A549 (cell line): ENCODE data around the gene YRDC. TPM values are rescaled to one million over a fixed set of nuclear protein-coding genes. Genes with fewer than 3 reads are reported as not detected.

Experiments used
- ATAC-seq, 2 experiments: fragments of 200-7000 bp in 1 of 2; fragments of >200 bp in 1 of 2; cut with Nextera tagmentation in 1 of 2; cut with Tn5 transposase in 1 of 2; 3 replicates each; pipeline versions ENCODE4 v1.8.0 to v1.9.1; 2018 to 2020; ENCODE audit warnings: mild to moderate bottlenecking in 1 of 2, moderate library complexity in 1 of 2
- CTCF ChIA-PET: fragments of 300-600 bp; sonication (Branson Sonifier 250); formaldehyde crosslinking; extraction: SDS; loops from one replicate; lab custom pipeline; 2021; ENCODE audit warnings: antibody characterized with exemption, inconsistent platforms; lab: Yijun Ruan, JAX
- POLR2A ChIA-PET: fragments of 350-600 bp; formaldehyde crosslinking; extraction: SDS; loops from one replicate; lab custom pipeline; 2021; ENCODE audit warnings: antibody characterized with exemption, inconsistent platforms; lab: Yijun Ruan, JAX
- DNase-seq, 2 experiments: peaks; one replicate each; pipeline versions ENCODE4 v3.0.0 to v3.0.0-alpha.2; 2011 to 2016; ENCODE audit warnings: low read depth in 1 of 2, low spot score in 1 of 2
- FAIRE-seq: peaks from 2 replicates; lab custom pipeline; 2011; peaks lifted over from hg19 to GRCh38; lab: Jason Lieb, UNC
- H3K27ac ChIP-seq, 2 experiments: fragments of >200 bp; sonication (Bioruptor Twin); formaldehyde crosslinking; 3 replicates each; pipeline ENCODE4 v1.5.1; 2016 to 2017
- H3K4me1 ChIP-seq: fragments of >200 bp; sonication (Bioruptor Twin); formaldehyde crosslinking; 3 replicates; pipeline ENCODE4 v1.6.1; 2016
- H3K4me2 ChIP-seq: fragments of >200 bp; sonication (Bioruptor Twin); formaldehyde crosslinking; 3 replicates; pipeline ENCODE4 v1.6.1; 2016
- H3K4me3 ChIP-seq: fragments of >200 bp; sonication (Bioruptor Twin); formaldehyde crosslinking; 3 replicates; pipeline ENCODE4 v1.5.1; 2016
- H3K9me3 ChIP-seq: fragments of >200 bp; sonication (Bioruptor Twin); formaldehyde crosslinking; 3 replicates; pipeline ENCODE4 v1.6.1; 2016
- ATOH8 ChIP-seq: fragments of 250-450 bp; sonication (Bioruptor Pico); IDR thresholded peaks from 2 replicates; pipeline ENCODE4 v1.5.0; 2020; ENCODE audit warnings: low read depth, mild to moderate bottlenecking, moderate library complexity
- BCL3 ChIP-seq: fragments of >200 bp; sonication (Bioruptor Twin); formaldehyde crosslinking; IDR thresholded peaks from 3 replicates; pipeline ENCODE4 v1.6.1; 2016
- CHD2 ChIP-seq: fragments of 150-350 bp; IDR thresholded peaks from 2 replicates; pipeline ENCODE4 v1.6.1; 2014; ENCODE audit warnings: low read length; ENCODE audit not compliant: partially characterized antibody
- CHD4 ChIP-seq: fragments of 200-600 bp; sonication (generic); IDR thresholded peaks from 2 replicates; pipeline ENCODE4 v1.6.1; 2016; ENCODE audit warnings: antibody characterized with exemption, mild to moderate bottlenecking, borderline replicate concordance
- CTCF ChIP-seq: fragments of >200 bp; sonication (Bioruptor Twin); formaldehyde crosslinking; IDR thresholded peaks from 3 replicates; pipeline ENCODE4 v1.5.1; 2016
- EHF ChIP-seq: fragments of 250-450 bp; sonication (Bioruptor Pico); IDR thresholded peaks from 2 replicates; pipeline ENCODE4 v1.5.0; 2020; ENCODE audit warnings: mild to moderate bottlenecking
- FOSL2 ChIP-seq, 2 experiments: fragments of 450-650 bp in 1 of 2; fragments of >200 bp in 1 of 2; sonication (Bioruptor Twin) in 1 of 2; formaldehyde crosslinking; IDR thresholded peaks; 2 replicates each; pipeline versions ENCODE4 v1.5.0 to v1.6.1; 2016 to 2020; ENCODE audit warnings: mild to moderate bottlenecking in 1 of 2, moderate library complexity in 1 of 2
- HDAC2 ChIP-seq: fragments of 200-600 bp; sonication (generic); IDR thresholded peaks from 2 replicates; pipeline ENCODE4 v1.6.1; 2016
- HEYL ChIP-seq: fragments of 250-450 bp; sonication (Bioruptor Pico); IDR thresholded peaks from 2 replicates; pipeline ENCODE4 v1.8.0; 2021; ENCODE audit warnings: mild to moderate bottlenecking, moderate library complexity
- HMGXB4 ChIP-seq: fragments of 250-450 bp; sonication (Bioruptor Pico); IDR thresholded peaks from 2 replicates; pipeline ENCODE4 v1.5.0; 2021; ENCODE audit warnings: mild to moderate bottlenecking, moderate library complexity, borderline replicate concordance
- HOXA7 ChIP-seq: fragments of 250-450 bp; sonication (Bioruptor Pico); IDR thresholded peaks from 2 replicates; pipeline ENCODE4 v1.5.0; 2020; ENCODE audit warnings: mild to moderate bottlenecking, moderate library complexity
- HOXB13 ChIP-seq: fragments of 250-450 bp; sonication (Bioruptor Pico); IDR thresholded peaks from 2 replicates; pipeline ENCODE4 v1.5.0; 2020; ENCODE audit warnings: low read depth, mild to moderate bottlenecking, moderate library complexity
- HOXB5 ChIP-seq: fragments of 250-450 bp; sonication (Bioruptor Pico); IDR thresholded peaks from 2 replicates; pipeline ENCODE4 v1.5.0; 2020; ENCODE audit warnings: mild to moderate bottlenecking, moderate library complexity
- JUN ChIP-seq, 2 experiments: fragments of >200 bp; sonication (Bioruptor Twin); formaldehyde crosslinking; IDR thresholded peaks; 2 replicates in 1 of 2; 3 replicates in 1 of 2; pipeline ENCODE4 v1.6.1; 2016 to 2017
- JUNB ChIP-seq: fragments of >200 bp; sonication (Bioruptor Twin); formaldehyde crosslinking; IDR thresholded peaks from 2 replicates; pipeline ENCODE4 v1.6.1; 2016
- KDM1A ChIP-seq: fragments of 200-600 bp; sonication (generic); IDR thresholded peaks from 2 replicates; pipeline ENCODE4 v1.6.1; 2016; ENCODE audit warnings: low read depth, mild to moderate bottlenecking
- KDM5A ChIP-seq: fragments of 200-600 bp; sonication (generic); IDR thresholded peaks from 2 replicates; pipeline ENCODE4 v1.6.1; 2016; ENCODE audit warnings: antibody characterized with exemption, mild to moderate bottlenecking
- MAZ ChIP-seq: fragments of 150-350 bp; IDR thresholded peaks from 2 replicates; pipeline ENCODE4 v1.6.1; 2014; ENCODE audit warnings: antibody characterized with exemption, low read depth, low read length, borderline replicate concordance
- MYC ChIP-seq: IDR thresholded peaks from 2 replicates; pipeline ENCODE4 v1.6.1; 2012; ENCODE audit warnings: mild to moderate bottlenecking, inconsistent platforms, low read length, improper control_type of control experiment, borderline replicate concordance
- NPAS2 ChIP-seq: fragments of 250-450 bp; sonication (Bioruptor Pico); IDR thresholded peaks from 2 replicates; pipeline ENCODE4 v1.8.0; 2022; ENCODE audit warnings: mild to moderate bottlenecking, moderate library complexity, borderline replicate concordance
- PHF8 ChIP-seq: fragments of 200-600 bp; sonication (generic); IDR thresholded peaks from 2 replicates; pipeline ENCODE4 v1.6.1; 2016; ENCODE audit warnings: low read depth, mild to moderate bottlenecking, antibody characterized with exemption, moderate library complexity, borderline replicate concordance
- POLR2A ChIP-seq: IDR thresholded peaks from 2 replicates; pipeline ENCODE4 v1.6.1; 2012; ENCODE audit warnings: mild to moderate bottlenecking, low read length
- SREBF2 ChIP-seq: fragments of 450-650 bp; IDR thresholded peaks from 2 replicates; pipeline ENCODE4 v1.6.1; 2014; ENCODE audit warnings: mild to moderate bottlenecking, moderate library complexity
- TP53 ChIP-seq: fragments of 250-450 bp; sonication (Bioruptor Pico); IDR thresholded peaks from 2 replicates; pipeline ENCODE4 v1.5.0; 2021; ENCODE audit warnings: mild to moderate bottlenecking, moderate library complexity
- USF2 ChIP-seq: fragments of 450-650 bp; IDR thresholded peaks from 2 replicates; pipeline ENCODE4 v1.6.1; 2014; ENCODE audit warnings: antibody characterized with exemption
- WGBS: methylation state at CpG from one replicate; pipeline ENCODE4 v1.1.6; 2017; ENCODE audit errors: missing lambda C conversion rate; 5-methylcytosine and 5-hydroxymethylcytosine counted together
- polyA plus RNA-seq, 4 experiments: library from polyadenylated mRNA; depleted of rRNA in 3 of 4; stranded (reverse); fragments of >200 nt; fragmentation: RNase III in 1 of 4; extraction: RNeasy Plus Mini Kit Qiagen cat#74134 plus additional on column Dnase treatment in 1 of 4; gene quantifications; 2 replicates in 3 of 4; 3 replicates in 1 of 4; pipeline ENCODE4 v1.2.3, GENCODE V29; 2011 to 2017

YRDC gene
- polyA plus RNA-seq, 2 of the 4 experiments (the other 2 are of a cell fraction) = 12.3 to 21.0 TPM

- FAIRE-seq = no peak
- Histone ChIP-seq H3K4me2 (no peak overlapping the region), H3K4me3 (no peak overlapping the region), H3K9me3 (no peaks in the 10 kb centered on the region), H3K4me1 (peaks cover 7% of the 10 kb centered on the region; the same call in 2 of the 3 replicates), H3K27ac (no peak overlapping the region)
- ATAC-seq = no peak
- TF ChIP-seq EHF (CRISPR knock-in tag) = no peak
- no peak for TF ChIP-seq CTCF
- TF ChIP-seq KDM1A = no peak
- TF ChIP-seq KDM5A = no peak
- TF ChIP-seq ATOH8 (CRISPR knock-in tag) = no peak
- TF ChIP-seq POLR2A = no peak
- no peak for TF ChIP-seq CHD2
- no peak for TF ChIP-seq TP53 (CRISPR knock-in tag)
- no peak for TF ChIP-seq HDAC2
- no peak for TF ChIP-seq JUN (IDR thresholded peaks at IDR 0.05)
- TF ChIP-seq MAZ = no peak
- TF ChIP-seq MYC = no peak
- no peak for TF ChIP-seq HOXA7
- TF ChIP-seq HEYL = no peak
- no peak for TF ChIP-seq JUNB
- TF ChIP-seq HOXB5 = no peak
- TF ChIP-seq CHD4 = no peak
- no peak for DNase-seq
- CTCF ChIA-PET = interaction anchor here (0.7 kb wide), 1 partner anchor 218 kb away, joined by 3 read pairs; no protein-coding TSS in a partner anchor
- WGBS = 100% methylated on average over 1 of the region's 1 CpG
- POLR2A ChIA-PET = interaction anchor here (0.7 kb wide), 1 partner anchor 10 kb away, joined by 4 read pairs; no protein-coding TSS in a partner anchor
Measured at GRCh38 chr1:37802439-37802838, 5.6 kb downstream of the YRDC start.

- no peak overlapping the region for H3K27ac ChIP-seq
- ChIA-PET POLR2A (no interaction called here), CTCF (interaction anchor here (1.0 to 1.8 kb wide), 3 partner anchors 11 to 62 kb away, joined by 3 to 5 read pairs (median 4); no protein-coding TSS in a partner anchor)
- no peak for DNase-seq
- peaks cover 5% of the 10 kb centered on the region; the same call in 1 of the 3 replicates for H3K4me1 ChIP-seq
- no peak overlapping the region for H3K4me2 ChIP-seq
- H3K9me3 ChIP-seq = no peaks in the 10 kb centered on the region
- no peak for ATAC-seq
- WGBS = 92% methylated on average over 3 of the region's 3 CpGs
- FAIRE-seq = no peak
- H3K4me3 ChIP-seq = no peak overlapping the region
- TF ChIP-seq EHF (CRISPR knock-in tag) (no peak), FOSL2 (IDR thresholded peaks at IDR 0.05) (no peak), FOSL2 (CRISPR knock-in tag; IDR thresholded peaks at IDR 0.05) (no peak), BCL3 (no peak), POLR2A (no peak), ATOH8 (CRISPR knock-in tag) (no peak), HOXB5 (no peak), SREBF2 (no peak), KDM1A (no peak), HOXA7 (no peak), HOXB13 (CRISPR knock-in tag) (no peak), HMGXB4 (CRISPR knock-in tag) (no peak), CTCF (no peak), PHF8 (no peak), USF2 (no peak), NPAS2 (CRISPR knock-in tag) (no peak)
Measured at GRCh38 chr1:37797750-37798345, 10.2 kb downstream of the YRDC start.
